ENCODE data around the gene SPATA6.

GRCh38 chr1:48469616-48470480 lies 2.2 kb downstream of the SPATA6 start:
- TF ChIP-seq EZH2phosphoT487 (IDR thresholded peaks at IDR 0.05; ENCODE audit: low read depth, severe bottlenecking, unreplicated experiment) (no peak), EZH2 (IDR thresholded peaks at IDR 0.05; ENCODE audit: borderline replicate concordance) (no peak)
- TF ChIP-seq, protein P1, sequence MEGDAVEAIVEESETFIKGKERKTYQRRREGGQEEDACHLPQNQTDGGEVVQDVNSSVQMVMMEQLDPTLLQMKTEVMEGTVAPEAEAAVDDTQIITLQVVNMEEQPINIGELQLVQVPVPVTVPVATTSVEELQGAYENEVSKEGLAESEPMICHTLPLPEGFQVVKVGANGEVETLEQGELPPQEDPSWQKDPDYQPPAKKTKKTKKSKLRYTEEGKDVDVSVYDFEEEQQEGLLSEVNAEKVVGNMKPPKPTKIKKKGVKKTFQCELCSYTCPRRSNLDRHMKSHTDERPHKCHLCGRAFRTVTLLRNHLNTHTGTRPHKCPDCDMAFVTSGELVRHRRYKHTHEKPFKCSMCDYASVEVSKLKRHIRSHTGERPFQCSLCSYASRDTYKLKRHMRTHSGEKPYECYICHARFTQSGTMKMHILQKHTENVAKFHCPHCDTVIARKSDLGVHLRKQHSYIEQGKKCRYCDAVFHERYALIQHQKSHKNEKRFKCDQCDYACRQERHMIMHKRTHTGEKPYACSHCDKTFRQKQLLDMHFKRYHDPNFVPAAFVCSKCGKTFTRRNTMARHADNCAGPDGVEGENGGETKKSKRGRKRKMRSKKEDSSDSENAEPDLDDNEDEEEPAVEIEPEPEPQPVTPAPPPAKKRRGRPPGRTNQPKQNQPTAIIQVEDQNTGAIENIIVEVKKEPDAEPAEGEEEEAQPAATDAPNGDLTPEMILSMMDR (IDR thresholded peaks at IDR 0.05; ENCODE audit: poor library complexity): no peak
